Activated naive CD8-positive, alpha-beta T cell treated with anti-CD3 and anti-CD28 coated beads, Interleukin-2, amount 10 ng/mL, durations not matched to agents 7 days and 5 days (primary cell): ENCODE measurements around the gene PRSS12. TPM values are rescaled to one million over a fixed set of nuclear protein-coding genes. Genes with fewer than 3 reads are reported as not detected.

Source experiments
- ATAC-seq: fragments of 150-1000 bp; cut with Tn5 transposase; one replicate; pipeline ENCODE4 v1.10.0; 2021; ENCODE audit warnings: low read depth, moderate library complexity
- POLR2A ChIA-PET: fragments of 350-600 bp; sonication (Branson Sonifier 250); formaldehyde crosslinking; loops from one replicate; lab custom pipeline; 2021; ENCODE audit warnings: antibody characterized with exemption; lab: Charles Lee
- DNase-seq: peaks from one replicate; pipeline ENCODE4 v3.0.0; 2021
- H3K27ac Mint-ChIP-seq: one replicate; pipeline ENCODE4 v1.8.0; 2022; ENCODE audit warnings: mild to moderate bottlenecking, mixed read lengths
- H3K27me3 Mint-ChIP-seq: one replicate; pipeline ENCODE4 v1.8.0; 2022; ENCODE audit warnings: mild to moderate bottlenecking, moderate library complexity, mixed read lengths
- H3K36me3 Mint-ChIP-seq: one replicate; pipeline ENCODE4 v1.8.0; 2021; ENCODE audit warnings: mild to moderate bottlenecking, mixed read lengths
- H3K4me1 Mint-ChIP-seq: one replicate; pipeline ENCODE4 v1.8.0; 2021; ENCODE audit warnings: mixed read lengths
- H3K4me3 Mint-ChIP-seq: one replicate; pipeline ENCODE4 v1.8.0; 2022; ENCODE audit warnings: mild to moderate bottlenecking, moderate library complexity, mixed read lengths
- H3K9me3 Mint-ChIP-seq: one replicate; pipeline ENCODE4 v1.8.0; 2021; ENCODE audit warnings: mixed read lengths
- total RNA-seq, 2 experiments: library from RNA; stranded (reverse); gene quantifications; one replicate each; pipeline ENCODE4 v1.2.3, GENCODE V29; 2021

The PRSS12 gene
- total RNA-seq, 2 experiments from 2014 or later = not detected

GRCh38 chr4:118235566-118236120, 117.2 kb downstream of the PRSS12 start:
- POLR2A ChIA-PET = no interaction called here
- peaks cover 6% of the 10 kb centered on the region for H3K27me3 Mint-ChIP-seq
- no peak for DNase-seq

More at GRCh38 chr4:118235566-118236120, 117.2 kb downstream of the PRSS12 start:
- ATAC-seq = no peak
- Mint-ChIP-seq H3K36me3 (no peaks in the 10 kb centered on the region), H3K9me3 (no peaks in the 10 kb centered on the region), H3K4me1 (no peaks in the 10 kb centered on the region), H3K27ac (no peak overlapping the region), H3K4me3 (no peak overlapping the region)
